ENCODE data around the gene KARS1. TPM values are rescaled to one million over a fixed set of nuclear protein-coding genes. Genes with fewer than 3 reads are reported as not detected.

Gene KARS1
- total RNA-seq, 1 experiment from 2014 or later: 232 TPM

- Histone ChIP-seq H3K4me3 (no peak overlapping the region), H3K4me1 (replicated peaks) (peaks cover 6% of the 10 kb centered on the region; the same call in 1 of the 2 replicates), H3K27ac (no peak overlapping the region), H3K9me3 (replicated peaks) (no peaks in the 10 kb centered on the region), H3K36me3 (peaks cover 6% of the 10 kb centered on the region), H3K27me3 (replicated peaks) (no peaks in the 10 kb centered on the region)
- DNase-seq (ENCODE audit: low read depth in 1 of 2, low spot score in 2 of 2): no peak
Measured at GRCh38 chr16:75589306-75589705, 58.2 kb downstream of the KARS1 start.

GRCh38 chr16:75588716-75589115 lies 58.7 kb downstream of the KARS1 start:
- H3K4me1 ChIP-seq (replicated peaks): no peaks in the 10 kb centered on the region; the same call in 1 of the 2 replicates
- no peaks in the 10 kb centered on the region for H3K9me3 ChIP-seq (replicated peaks)
- no peak overlapping the region for H3K27ac ChIP-seq
- H3K36me3 ChIP-seq: peaks cover under 1% of the 10 kb centered on the region
- DNase-seq (ENCODE audit: low read depth in 1 of 2, low spot score in 2 of 2): no peak
- no peak overlapping the region for H3K4me3 ChIP-seq
- no peaks in the 10 kb centered on the region for H3K27me3 ChIP-seq (replicated peaks)

GRCh38 chr16:75584108-75584507 lies 63.4 kb downstream of the KARS1 start:
- Histone ChIP-seq H3K9me3 (replicated peaks) (no peaks in the 10 kb centered on the region), H3K4me1 (replicated peaks) (no peaks in the 10 kb centered on the region)
- DNase-seq (ENCODE audit: low read depth in 1 of 2, low spot score in 2 of 2): no peak

GRCh38 chr16:75579281-75579834 lies 68.1 kb downstream of the KARS1 start:
- Histone ChIP-seq H3K4me1 (replicated peaks) (no peaks in the 10 kb centered on the region), H3K36me3 (peaks cover 49% of the 10 kb centered on the region), H3K27ac (no peak overlapping the region), H3K27me3 (replicated peaks) (no peaks in the 10 kb centered on the region), H3K4me3 (no peak overlapping the region), H3K9me3 (replicated peaks) (no peaks in the 10 kb centered on the region)
- no peak for DNase-seq (ENCODE audit: low read depth in 1 of 2, low spot score in 2 of 2)

More at GRCh38 chr16:75584108-75584507, 63.4 kb downstream of the KARS1 start:
- Histone ChIP-seq H3K4me3 (no peak overlapping the region), H3K27me3 (replicated peaks) (no peaks in the 10 kb centered on the region), H3K27ac (no peak overlapping the region), H3K36me3 (peaks cover 11% of the 10 kb centered on the region)

- Histone ChIP-seq H3K27me3 (replicated peaks) (no peaks in the 10 kb centered on the region), H3K9me3 (replicated peaks) (no peaks in the 10 kb centered on the region), H3K36me3 (peaks cover 56% of the 10 kb centered on the region), H3K4me1 (replicated peaks) (no peaks in the 10 kb centered on the region), H3K27ac (no peak overlapping the region), H3K4me3 (no peak overlapping the region)
- no peak for DNase-seq (ENCODE audit: low read depth in 1 of 2, low spot score in 2 of 2)
Measured at GRCh38 chr16:75578725-75579124, 68.7 kb downstream of the KARS1 start.

- Histone ChIP-seq H3K4me3 (no peak overlapping the region), H3K36me3 (peaks cover 61% of the 10 kb centered on the region), H3K27ac (no peak overlapping the region), H3K9me3 (replicated peaks) (no peaks in the 10 kb centered on the region), H3K27me3 (replicated peaks) (no peaks in the 10 kb centered on the region), H3K4me1 (replicated peaks) (no peaks in the 10 kb centered on the region)
- no peak for DNase-seq (ENCODE audit: low read depth in 1 of 2, low spot score in 2 of 2)
Measured at GRCh38 chr16:75578212-75578611, 69.3 kb downstream of the KARS1 start.

Other genes starting within 250 kb of the KARS1 start
- gene CFDP1, start 214.2 kb downstream of the KARS1 start, total RNA-seq (2014; rRNA removed; shearing (Covaris generic)): 90.3 and 114 TPM in 2 replicates
- gene TMEM170A, start 183.0 kb downstream of the KARS1 start, total RNA-seq (2014; rRNA removed; shearing (Covaris generic)): 17.7 and 23.7 TPM in 2 replicates
- not detected in 2 replicates for gene CHST6, start 152.2 kb downstream of the KARS1 start, total RNA-seq (2014; rRNA removed; shearing (Covaris generic))
- 0.08 TPM in 1 of 2 replicates, not detected in the other for gene CHST5, start 111.6 kb downstream of the KARS1 start, total RNA-seq (2014; rRNA removed; shearing (Covaris generic))
- 1.9 and 7.0 TPM in 2 replicates for gene TMEM231, start 91.4 kb downstream of the KARS1 start, total RNA-seq (2014; rRNA removed; shearing (Covaris generic))
- 52.7 and 69.3 TPM in 2 replicates for gene GABARAPL2, start 81.3 kb downstream of the KARS1 start, total RNA-seq (2014; rRNA removed; shearing (Covaris generic))
- gene ADAT1, start 24.4 kb downstream of the KARS1 start, total RNA-seq (2014; rRNA removed; shearing (Covaris generic)): 49.2 and 62.0 TPM in 2 replicates
- 75.5 and 83.2 TPM in 2 replicates for gene TERF2IP, start 108 bp upstream of the KARS1 start, total RNA-seq (2014; rRNA removed; shearing (Covaris generic))
- gene CPHXL2, start 29.3 kb upstream of the KARS1 start, total RNA-seq (2014; rRNA removed; shearing (Covaris generic)): not detected in 2 replicates
- gene DUXB, start 53.8 kb upstream of the KARS1 start, total RNA-seq (2014; rRNA removed; shearing (Covaris generic)): not detected in 2 replicates
- gene CPHXL, start 78.8 kb upstream of the KARS1 start, total RNA-seq (2014; rRNA removed; shearing (Covaris generic)): not detected in 2 replicates

All from SJSA1 (cell line).